ENCODE data around the gene GRHPR. TPM values are rescaled to one million over a fixed set of nuclear protein-coding genes. Genes with fewer than 3 reads are reported as not detected.
"Not testable (repeated sequence)": the region's sequence is repeated elsewhere in the genome, so short reads cannot be mapped to it uniquely, and the experiment has no call there.

GRHPR gene
- total RNA-seq, 4 donors from 2014 or later: 135 to 143 (median 138) TPM

DNA sequence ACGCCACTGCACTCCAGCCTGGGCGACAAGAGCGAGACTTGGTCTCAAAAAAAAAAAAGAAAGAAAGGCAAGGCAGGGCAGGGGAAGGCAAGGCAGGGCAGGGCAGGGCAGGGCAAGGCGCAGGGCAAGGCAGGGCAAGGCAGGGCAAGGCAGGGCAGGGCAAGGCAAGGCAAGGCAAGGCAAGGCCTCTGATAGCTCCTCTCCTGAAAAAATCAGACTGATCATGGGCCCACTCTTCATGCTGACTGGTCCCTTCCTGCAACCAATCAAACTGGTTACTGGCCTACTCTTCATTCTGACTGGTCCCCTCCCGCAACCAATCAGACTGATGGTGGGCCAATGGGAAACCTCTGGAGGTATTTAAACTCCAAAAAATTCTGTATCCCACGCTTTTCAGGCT is 46.1 kb downstream of the GRHPR start:
- DNase-seq (ENCODE audit: extremely low spot score): no peak
- intact Hi-C loops (cut with DNase I): no loop called here
- WGBS: 99% methylated on average over 6 of the region's 6 CpGs
- H3K36me3 ChIP-seq: no peaks in the 10 kb centered on the region
- H3K4me3 ChIP-seq: no peak overlapping the region
- H3K9me3 ChIP-seq: no peaks in the 10 kb centered on the region
- H3K27me3 ChIP-seq: no peaks in the 10 kb centered on the region
- peaks cover 12 to 35% (median 32%) of the 10 kb centered on the region in 4 donors for H3K4me1 ChIP-seq
- no peak overlapping the region for H3K27ac ChIP-seq (replicated peaks in 1 of 4)
- TF ChIP-seq POLR2AphosphoS5 (IDR thresholded peaks at IDR 0.05): no peak
- TF ChIP-seq EP300 (IDR thresholded peaks at IDR 0.05): no peak
- no peak for TF ChIP-seq POLR2A (IDR thresholded peaks at IDR 0.05; ENCODE audit: low read depth)
- TF ChIP-seq, protein P1, sequence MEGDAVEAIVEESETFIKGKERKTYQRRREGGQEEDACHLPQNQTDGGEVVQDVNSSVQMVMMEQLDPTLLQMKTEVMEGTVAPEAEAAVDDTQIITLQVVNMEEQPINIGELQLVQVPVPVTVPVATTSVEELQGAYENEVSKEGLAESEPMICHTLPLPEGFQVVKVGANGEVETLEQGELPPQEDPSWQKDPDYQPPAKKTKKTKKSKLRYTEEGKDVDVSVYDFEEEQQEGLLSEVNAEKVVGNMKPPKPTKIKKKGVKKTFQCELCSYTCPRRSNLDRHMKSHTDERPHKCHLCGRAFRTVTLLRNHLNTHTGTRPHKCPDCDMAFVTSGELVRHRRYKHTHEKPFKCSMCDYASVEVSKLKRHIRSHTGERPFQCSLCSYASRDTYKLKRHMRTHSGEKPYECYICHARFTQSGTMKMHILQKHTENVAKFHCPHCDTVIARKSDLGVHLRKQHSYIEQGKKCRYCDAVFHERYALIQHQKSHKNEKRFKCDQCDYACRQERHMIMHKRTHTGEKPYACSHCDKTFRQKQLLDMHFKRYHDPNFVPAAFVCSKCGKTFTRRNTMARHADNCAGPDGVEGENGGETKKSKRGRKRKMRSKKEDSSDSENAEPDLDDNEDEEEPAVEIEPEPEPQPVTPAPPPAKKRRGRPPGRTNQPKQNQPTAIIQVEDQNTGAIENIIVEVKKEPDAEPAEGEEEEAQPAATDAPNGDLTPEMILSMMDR (IDR thresholded peaks at IDR 0.05): no peak

DNA sequence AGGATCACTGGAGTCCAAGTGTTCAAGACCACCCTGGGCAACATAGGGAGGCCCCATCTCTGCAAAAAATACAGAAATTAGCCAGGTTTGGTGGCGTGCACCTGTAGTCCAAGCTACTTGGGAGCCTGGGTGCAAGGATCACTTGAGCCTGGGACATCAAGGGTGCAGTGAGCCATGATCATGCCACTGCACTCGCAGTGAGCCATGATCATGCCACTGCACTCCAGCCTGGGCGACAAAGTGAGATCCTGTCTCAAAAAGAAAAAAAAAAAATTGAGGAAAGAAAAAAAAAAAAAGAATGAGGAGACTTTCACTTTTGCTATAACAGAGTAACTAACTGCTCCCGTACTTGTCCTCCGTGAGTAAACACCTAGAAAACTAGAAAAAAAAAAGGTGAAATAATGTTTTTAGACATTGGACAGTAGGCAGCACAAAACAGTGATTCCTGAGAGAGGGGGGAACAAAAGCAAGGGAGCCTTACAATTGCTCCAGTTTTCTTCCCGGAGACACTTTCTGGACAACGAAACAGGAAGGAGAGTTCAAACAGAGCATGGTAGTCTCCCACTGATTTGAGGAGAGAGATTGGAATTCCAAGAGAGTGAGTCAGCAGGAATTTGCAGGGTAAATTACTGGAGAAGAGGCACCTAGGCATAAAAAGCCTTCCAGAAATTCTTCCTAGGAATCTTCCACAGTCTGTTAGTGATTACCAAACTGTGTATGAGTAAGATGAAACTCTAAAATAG is 49.6 kb downstream of the GRHPR start:
- 18% methylated on average over 7 of the region's 7 CpGs for WGBS
- no peak for DNase-seq (ENCODE audit: extremely low spot score)
- intact Hi-C loops (cut with DNase I): no loop called here

DNA sequence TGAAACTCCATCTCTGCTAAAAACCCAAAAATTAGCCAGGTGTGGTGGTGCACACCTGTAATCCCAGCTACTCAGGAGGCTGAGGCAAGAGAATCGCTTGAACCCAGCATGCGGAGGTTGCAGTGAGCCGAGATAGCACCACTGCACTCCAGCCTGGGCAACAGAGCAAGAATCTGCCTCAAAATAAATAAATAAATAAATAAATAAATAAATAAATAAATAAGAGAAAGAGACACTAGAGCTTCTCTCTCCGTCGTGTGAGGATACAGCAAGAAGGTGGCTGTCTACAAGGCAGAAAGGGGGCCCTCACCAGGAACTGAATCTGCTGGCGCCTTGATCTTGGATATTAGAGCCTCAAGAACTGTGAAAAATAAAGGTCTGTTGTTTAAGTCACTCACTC is 51.5 kb downstream of the GRHPR start:
- H3K4me1 ChIP-seq: peaks cover 6 to 18% (median 15%) of the 10 kb centered on the region in 4 donors
- H3K27me3 ChIP-seq; H3K36me3 ChIP-seq; intact Hi-C loops (cut with DNase I); H3K27ac ChIP-seq (replicated peaks in 1 of 4); DNase-seq (ENCODE audit: extremely low spot score); H3K9me3 ChIP-seq; H3K4me3 ChIP-seq: not testable (repeated sequence)
- 66% methylated on average over 6 of the region's 6 CpGs for WGBS

More for the DNA sequence above, 49.6 kb downstream of the GRHPR start:
- H3K9me3 ChIP-seq: peaks cover 0 to 10% (median 0%) of the 10 kb centered on the region in 4 donors
- H3K27ac ChIP-seq (replicated peaks in 1 of 4): peak overlapping the region; percentile 77 to 89 (median 85)
- H3K27me3 ChIP-seq: no peaks in the 10 kb centered on the region
- H3K4me1 ChIP-seq: peaks cover 6 to 19% (median 16%) of the 10 kb centered on the region in 4 donors
- H3K36me3 ChIP-seq: no peaks in the 10 kb centered on the region
- TF ChIP-seq POLR2A (IDR thresholded peaks at IDR 0.05; ENCODE audit: low read depth) (no peak), POLR2AphosphoS5 (IDR thresholded peaks at IDR 0.05) (peak; percentile 13 to 58)
- H3K4me3 ChIP-seq: peak overlapping the region; percentile 41 to 51 (median 48)

DNA sequence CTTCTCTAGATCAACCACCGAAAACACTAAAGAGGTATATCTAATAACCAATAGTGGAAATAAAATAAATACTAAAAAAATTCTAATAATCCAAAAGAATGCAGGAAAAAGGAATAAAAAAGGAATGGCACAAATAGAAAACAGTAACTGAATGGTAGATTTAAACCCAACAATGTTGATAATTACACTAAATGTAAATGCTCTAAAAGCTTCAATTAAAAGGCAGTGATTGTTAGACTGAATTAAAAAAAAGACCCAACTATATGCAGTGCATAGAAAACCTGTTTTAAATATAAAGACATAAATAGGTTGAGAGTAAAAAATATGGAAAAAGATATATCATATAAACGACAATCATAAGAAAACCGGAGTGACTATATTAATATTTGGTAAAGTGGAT is 51.9 kb downstream of the GRHPR start:
- TF ChIP-seq POLR2A (IDR thresholded peaks at IDR 0.05; ENCODE audit: low read depth) (no peak), EP300 (IDR thresholded peaks at IDR 0.05) (no peak), POLR2AphosphoS5 (IDR thresholded peaks at IDR 0.05) (no peak)
- TF ChIP-seq, protein P1 (IDR thresholded peaks at IDR 0.05): no peak
- DNase-seq (ENCODE audit: extremely low spot score): no peak
- H3K27me3 ChIP-seq: peaks cover 0 to 4% (median 0%) of the 10 kb centered on the region in 4 donors
- intact Hi-C loops (cut with DNase I): no loop called here
- peaks cover 0 to 10% (median 0%) of the 10 kb centered on the region in 4 donors for H3K9me3 ChIP-seq
- no peak overlapping the region for H3K27ac ChIP-seq (replicated peaks in 1 of 4)
- H3K4me3 ChIP-seq: no peak overlapping the region
- 94% methylated on average over 3 of the region's 3 CpGs for WGBS
- peaks cover 6 to 18% (median 15%) of the 10 kb centered on the region in 4 donors for H3K4me1 ChIP-seq
- no peaks in the 10 kb centered on the region for H3K36me3 ChIP-seq

DNA sequence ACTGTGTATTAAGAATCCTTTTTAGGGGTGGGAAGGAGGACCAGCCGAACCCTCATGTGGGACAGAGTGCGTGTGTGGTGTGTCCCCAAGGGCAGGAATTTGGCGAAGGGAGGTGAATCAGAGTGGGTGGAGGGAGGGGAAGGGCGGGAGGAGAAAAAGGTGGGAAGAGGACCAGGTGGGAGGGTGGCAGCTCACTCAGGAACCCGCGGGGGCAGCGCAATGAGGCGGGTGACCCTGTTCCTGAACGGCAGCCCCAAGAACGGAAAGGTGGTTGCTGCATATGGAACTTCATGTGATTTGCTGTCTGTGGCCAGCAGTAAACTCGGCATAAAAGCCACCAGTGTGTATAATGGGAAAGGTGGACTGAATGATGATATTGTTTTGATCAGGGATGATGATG is 54.4 kb downstream of the GRHPR start:
- peaks cover 0 to 4% (median 0%) of the 10 kb centered on the region in 4 donors for H3K27me3 ChIP-seq
- H3K4me1 ChIP-seq: peaks cover 6 to 13% (median 10%) of the 10 kb centered on the region in 4 donors
- intact Hi-C loops (cut with DNase I): no loop called here
- H3K36me3 ChIP-seq: no peaks in the 10 kb centered on the region
- H3K27ac ChIP-seq (replicated peaks in 1 of 4): no peak overlapping the region
- peaks cover 0 to 10% (median 0%) of the 10 kb centered on the region in 4 donors for H3K9me3 ChIP-seq
- WGBS: 80% methylated on average over 11 of the region's 11 CpGs
- DNase-seq (ENCODE audit: extremely low spot score): no peak
- no peak overlapping the region for H3K4me3 ChIP-seq
- no peak for TF ChIP-seq POLR2A (IDR thresholded peaks at IDR 0.05; ENCODE audit: low read depth)
- TF ChIP-seq, protein P1 (IDR thresholded peaks at IDR 0.05): no peak
- no peak for TF ChIP-seq POLR2AphosphoS5 (IDR thresholded peaks at IDR 0.05)
- TF ChIP-seq EP300 (IDR thresholded peaks at IDR 0.05): no peak

DNA sequence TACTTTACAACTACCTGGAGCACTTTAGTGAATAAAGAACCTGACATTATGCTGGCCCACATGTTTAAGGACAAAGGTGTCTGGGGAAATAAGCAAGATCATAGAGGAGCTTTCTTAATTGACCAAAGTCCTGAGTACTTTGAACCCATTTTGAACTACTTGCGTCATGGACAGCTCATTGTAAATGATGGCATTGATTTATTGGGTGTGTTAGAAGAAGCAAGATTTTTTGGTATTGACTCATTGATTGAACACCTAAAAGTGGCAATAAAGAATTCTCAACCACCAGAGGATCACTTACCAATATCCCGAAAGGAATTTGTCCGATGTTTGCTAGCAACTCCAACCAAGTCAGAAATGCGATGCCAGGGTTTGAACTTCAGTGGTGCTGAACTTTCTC is 54.9 kb downstream of the GRHPR start:
- peaks cover 4 to 10% (median 6%) of the 10 kb centered on the region in 4 donors for H3K4me1 ChIP-seq
- H3K36me3 ChIP-seq; H3K9me3 ChIP-seq; H3K27ac ChIP-seq (replicated peaks in 1 of 4); H3K4me3 ChIP-seq; DNase-seq (ENCODE audit: extremely low spot score); intact Hi-C loops (cut with DNase I); H3K27me3 ChIP-seq: not testable (repeated sequence)
- 93% methylated on average over 4 of the region's 4 CpGs for WGBS

DNA sequence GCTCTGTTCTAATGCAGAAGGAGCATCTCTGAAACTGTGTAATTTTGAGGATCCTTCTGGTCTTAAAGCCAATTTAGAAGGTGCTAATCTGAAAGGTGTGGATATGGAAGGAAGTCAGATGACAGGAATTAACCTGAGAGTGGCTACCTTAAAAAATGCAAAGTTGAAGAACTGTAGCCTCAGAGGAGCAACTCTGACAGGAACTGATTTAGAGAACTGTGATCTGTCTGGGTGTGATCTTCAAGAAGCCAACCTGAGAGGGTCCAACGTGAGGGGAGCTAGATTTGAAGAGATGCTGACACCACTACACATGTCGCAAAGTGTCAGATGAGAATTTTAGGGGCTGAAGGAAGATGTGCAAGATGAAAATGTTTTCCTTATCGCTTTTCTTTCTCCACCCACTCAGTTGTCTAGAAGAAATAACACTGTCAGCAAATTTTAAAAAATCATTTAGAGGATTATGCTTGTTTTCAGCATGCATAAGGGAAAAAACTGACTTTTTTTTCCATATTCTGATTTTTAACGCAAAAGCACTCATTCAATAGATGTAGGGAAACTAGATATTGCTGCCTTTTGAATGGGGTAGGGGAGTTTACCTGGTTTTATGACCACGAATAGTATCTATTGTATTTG is 55.6 kb downstream of the GRHPR start:
- H3K9me3 ChIP-seq; DNase-seq (ENCODE audit: extremely low spot score); H3K4me3 ChIP-seq; H3K4me1 ChIP-seq; H3K27me3 ChIP-seq; intact Hi-C loops (cut with DNase I); H3K27ac ChIP-seq (replicated peaks in 1 of 4); H3K36me3 ChIP-seq: not testable (repeated sequence)
- WGBS: 72% methylated on average over 5 of the region's 5 CpGs

Measured in esophagus muscularis mucosa (tissue), 4 donors.